ENCODE measurements around the gene THSD7B. TPM values are rescaled to one million over a fixed set of nuclear protein-coding genes. Genes with fewer than 3 reads are reported as not detected.

Gene THSD7B
- polyA plus RNA-seq, 1 donor from 2014 or later: 0.46 TPM

GRCh38 chr2:137654046-137654445 is 888.7 kb downstream of the THSD7B start:
- no peaks in the 10 kb centered on the region for H4K20me1 ChIP-seq (ENCODE audit: insufficient read depth)
- no peak overlapping the region for H3K4me2 ChIP-seq (ENCODE audit: low read length)
- H3K9me3 ChIP-seq (ENCODE audit: low read length): no peaks in the 10 kb centered on the region
- no peak overlapping the region for H3K4me3 ChIP-seq (ENCODE audit: low read length)
- H3K9ac ChIP-seq (ENCODE audit: low read length): no peak overlapping the region
- H3K36me3 ChIP-seq (ENCODE audit: insufficient read depth, low read length): no peaks in the 10 kb centered on the region
- H3K79me2 ChIP-seq (replicated peaks; ENCODE audit: insufficient read depth, low read length): no peaks in the 10 kb centered on the region
- H3K27me3 ChIP-seq (ENCODE audit: insufficient read depth, low read depth, low read length): no peaks in the 10 kb centered on the region
- H3F3A ChIP-seq (ENCODE audit: insufficient read depth, low read length, poor library complexity, severe bottlenecking): no peaks in the 10 kb centered on the region
- H2AFZ ChIP-seq (ENCODE audit: low read depth, low read length): no peak overlapping the region
- TF ChIP-seq EP300 (conservative IDR thresholded peaks at IDR 0.05; ENCODE audit: poor library complexity, severe bottlenecking): no peak
- no peak for TF ChIP-seq EZH2 (IDR thresholded peaks at IDR 0.05; ENCODE audit: borderline replicate concordance, insufficient read depth, low read length, poor library complexity, severe bottlenecking)
- no peak for TF ChIP-seq TAF1 (IDR thresholded peaks at IDR 0.05; ENCODE audit: low read depth)
- no peak for TF ChIP-seq RAD21 (conservative IDR thresholded peaks at IDR 0.05)
- TF ChIP-seq MXI1 (conservative IDR thresholded peaks at IDR 0.05; ENCODE audit: poor library complexity, severe bottlenecking): no peak
- no peak for TF ChIP-seq POLR2AphosphoS5 (IDR thresholded peaks at IDR 0.05)
- no peak overlapping the region for H3K27ac ChIP-seq (ENCODE audit: low read length)
- H3K9me2 ChIP-seq (ENCODE audit: insufficient read depth, low read length): no peaks in the 10 kb centered on the region

- no peaks in the 10 kb centered on the region for H3K27me3 ChIP-seq (ENCODE audit: insufficient read depth, low read depth, low read length)
- H3K4me3 ChIP-seq (ENCODE audit: low read length): no peak overlapping the region
- no peaks in the 10 kb centered on the region for H3K9me3 ChIP-seq (ENCODE audit: low read length)
- H2AFZ ChIP-seq (ENCODE audit: low read depth, low read length): no peak overlapping the region
- no peaks in the 10 kb centered on the region for H4K20me1 ChIP-seq (ENCODE audit: insufficient read depth)
- H3K36me3 ChIP-seq (ENCODE audit: insufficient read depth, low read length): no peaks in the 10 kb centered on the region
- H3K27ac ChIP-seq (ENCODE audit: low read length): no peak overlapping the region
- no peaks in the 10 kb centered on the region for H3K9me2 ChIP-seq (ENCODE audit: insufficient read depth, low read length)
- H3K9ac ChIP-seq (ENCODE audit: low read length): no peak overlapping the region
- no peak overlapping the region for H3K4me2 ChIP-seq (ENCODE audit: low read length)
- no peaks in the 10 kb centered on the region for H3K79me2 ChIP-seq (replicated peaks; ENCODE audit: insufficient read depth, low read length)
- TF ChIP-seq TAF1 (IDR thresholded peaks at IDR 0.05; ENCODE audit: low read depth) (no peak), SMC3 (conservative IDR thresholded peaks at IDR 0.05; ENCODE audit: poor library complexity) (no peak), CTCF (IDR thresholded peaks at IDR 0.05; ENCODE audit: poor library complexity, severe bottlenecking) (no peak), REST (IDR thresholded peaks at IDR 0.05; ENCODE audit: borderline replicate concordance) (no peak), RAD21 (conservative IDR thresholded peaks at IDR 0.05) (no peak), EP300 (conservative IDR thresholded peaks at IDR 0.05; ENCODE audit: poor library complexity, severe bottlenecking) (no peak), EZH2 (IDR thresholded peaks at IDR 0.05; ENCODE audit: borderline replicate concordance, insufficient read depth, low read length, poor library complexity, severe bottlenecking) (no peak), POLR2AphosphoS5 (IDR thresholded peaks at IDR 0.05) (no peak)
- no peaks in the 10 kb centered on the region for H3F3A ChIP-seq (ENCODE audit: insufficient read depth, low read length, poor library complexity, severe bottlenecking)
These were observed 890.5 kb downstream of the THSD7B start for GRCh38 chr2:137655814-137656213.
